Activated CD4-positive, alpha-beta T cell treated with anti-CD3 and anti-CD28 coated beads, Interleukin-2, amount 50 U/mL, for 48 hours (primary cell): ENCODE results near the gene SNAPC2.
"Not testable (repeated sequence)": the region's sequence is repeated elsewhere in the genome, so short reads cannot be mapped to it uniquely, and the experiment has no call there.

Source experiments
- DNase-seq, 2 experiments: peaks; one replicate each; pipeline ENCODE4 v3.0.0-alpha.2; 2020

The SNAPC2 gene

GRCh38 chr19:7923295-7924191, 3.4 kb downstream of the SNAPC2 start:
- no peak for DNase-seq

- DNase-seq, result no peak
Measured at GRCh38 chr19:7924241-7924640, 4.1 kb downstream of the SNAPC2 start.

GRCh38 chr19:7924651-7925170, 4.6 kb downstream of the SNAPC2 start:
- no peak for DNase-seq

GRCh38 chr19:7925171-7925851, 5.2 kb downstream of the SNAPC2 start:
- peak; percentile 80 to 84 for DNase-seq

- DNase-seq, result peak; percentile 76 to 79
Measured at GRCh38 chr19:7926021-7926726, 6.0 kb downstream of the SNAPC2 start, which contains the start of gene CTXN1. Gene CTXN1 (minus strand): TSS chr19:7926135. CDS start chr19:7925538, 597 bp downstream.

GRCh38 chr19:7926727-7927604, 6.8 kb downstream of the SNAPC2 start:
- no peak for DNase-seq

- DNase-seq, result no peak
Measured at GRCh38 chr19:7927605-7928333, 7.6 kb downstream of the SNAPC2 start.

GRCh38 chr19:7928334-7928706, 8.2 kb downstream of the SNAPC2 start:
- no peak for DNase-seq

GRCh38 chr19:7928741-7929701, 8.9 kb downstream of the SNAPC2 start:
- peak; percentile 65 to 69 for DNase-seq

GRCh38 chr19:7930030-7930429, 9.9 kb downstream of the SNAPC2 start:
- DNase-seq, result not testable (repeated sequence)

- DNase-seq, result no peak
Measured at GRCh38 chr19:7930765-7931164, 10.6 kb downstream of the SNAPC2 start.

GRCh38 chr19:7931221-7932061, 11.3 kb downstream of the SNAPC2 start:
- no peak for DNase-seq

- no peak for DNase-seq
Measured at GRCh38 chr19:7932276-7932929, 12.3 kb downstream of the SNAPC2 start.

GRCh38 chr19:7932930-7933300, 12.8 kb downstream of the SNAPC2 start:
- DNase-seq, result no peak

GRCh38 chr19:7933411-7933810, 13.3 kb downstream of the SNAPC2 start:
- no peak for DNase-seq

GRCh38 chr19:7933828-7934725, 13.9 kb downstream of the SNAPC2 start:
- no peak for DNase-seq

- DNase-seq, result no peak
Measured at GRCh38 chr19:7934766-7935165, 14.6 kb downstream of the SNAPC2 start.

- no peak for DNase-seq
Measured at GRCh38 chr19:7940841-7941240, 20.7 kb downstream of the SNAPC2 start.
